Activated CD4-positive, CD25-positive, alpha-beta regulatory T cell treated with anti-CD3 and anti-CD28 coated beads, Interleukin-2, amount 50 U/mL, for 72 hours (primary cell): ENCODE measurements around the gene EIF3D.

Experiments
- DNase-seq: peaks from one replicate; pipeline ENCODE4 v3.0.0; 2021

Gene EIF3D

GRCh38 chr22:36464715-36465231 lies 64.2 kb downstream of the EIF3D start:
- DNase-seq: no peak

GRCh38 chr22:36463783-36464184 lies 65.2 kb downstream of the EIF3D start:
- DNase-seq: no peak

DNA sequence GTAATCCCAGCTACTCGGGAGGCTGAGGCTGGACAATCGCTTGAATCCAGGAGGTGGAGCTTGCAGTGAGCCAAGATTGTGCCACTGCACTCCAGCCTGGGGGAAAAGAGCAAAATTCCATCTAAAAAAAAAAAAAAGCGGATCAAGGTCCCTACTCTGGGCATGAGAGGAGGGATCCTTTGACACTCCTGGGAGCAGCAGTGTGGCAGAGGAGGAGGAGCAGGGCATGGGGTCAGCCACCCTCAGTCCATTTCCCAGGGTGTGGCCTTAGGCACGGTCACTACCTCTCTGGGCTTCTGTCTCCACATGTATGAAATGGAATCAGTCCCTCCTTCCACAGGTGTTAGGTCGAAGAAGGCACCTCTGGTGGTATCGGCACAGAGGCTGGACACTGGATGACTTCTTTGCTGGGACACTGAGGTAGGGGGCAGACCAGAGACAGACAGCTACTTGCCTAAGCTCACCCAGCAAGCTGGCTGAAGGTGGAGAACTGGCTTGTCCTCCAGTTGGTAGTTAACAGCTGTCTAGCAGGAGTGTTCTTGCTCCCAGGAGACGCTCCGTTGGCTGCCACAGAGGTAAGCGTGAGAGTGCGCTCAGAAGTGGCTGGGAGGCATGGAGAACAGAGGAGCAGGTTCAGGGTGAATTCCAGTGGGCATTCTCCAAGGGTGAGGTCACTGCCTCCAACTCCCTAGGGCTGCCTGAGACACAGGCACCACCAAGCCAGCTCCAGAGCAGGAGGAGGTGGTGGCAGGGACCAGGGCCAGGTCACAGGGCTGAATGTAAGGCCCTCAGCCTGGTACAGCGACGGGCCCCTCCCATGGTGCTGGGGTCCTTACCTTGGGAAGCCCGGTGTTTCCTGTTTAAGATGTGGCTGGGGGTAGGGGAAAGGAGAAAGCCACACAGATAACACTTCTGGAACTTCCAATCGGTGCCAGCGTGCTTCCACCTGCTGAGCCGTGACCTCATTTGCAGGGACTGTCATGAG lies 67.0 kb downstream of the EIF3D start:
- no peak for DNase-seq
